Posterior cingulate gyrus (tissue), 11 donors: ENCODE measurements around the gene NOTCH4.
"Not testable (repeated sequence)": the region's sequence is repeated elsewhere in the genome, so short reads cannot be mapped to it uniquely, and the experiment has no call there.

ENCODE experiments used
- DNase-seq, 10 donors: peaks; one replicate each; pipeline versions ENCODE4 v3.0.0 to v3.0.0-alpha.2; 2020 to 2021; ENCODE audit warnings: mixed read lengths in 3 of 10
- intact Hi-C: fragments of 100-400 bp; cut with DNase I; formaldehyde crosslinking; loops from one replicate; pipeline ENCODE4 v1.15.1; 2023

The NOTCH4 gene

GRCh38 chr6:32185681-32186131 lies 38.2 kb downstream of the NOTCH4 start:
- DNase-seq, result peak in 2 of 10 donors; percentile 38 to 70
- intact Hi-C loops, result not testable (repeated sequence)

- intact Hi-C loops, result no loop called here
- peak in 2 of 10 donors; percentile 73 to 82 for DNase-seq
These were observed 39.7 kb downstream of the NOTCH4 start, which contains the start of gene AGER for GRCh38 chr6:32184084-32184640. AGER (minus strand) TSS chr6:32184253; CDS start chr6:32184222, 31 bp downstream.

- DNase-seq, result peak in 3 of 10 donors; percentile 24 to 36 (median 31)
- intact Hi-C loops, result no loop called here
These were observed 40.3 kb downstream of the NOTCH4 start for GRCh38 chr6:32183483-32184083.

GRCh38 chr6:32183030-32183429 lies 40.8 kb downstream of the NOTCH4 start:
- DNase-seq, result peak in 2 of 10 donors; percentile 28 to 30
- intact Hi-C loops, result no loop called here

GRCh38 chr6:32182555-32182981 lies 41.3 kb downstream of the NOTCH4 start:
- intact Hi-C loops, result no loop called here
- peak in 3 of 10 donors; percentile 40 to 67 (median 47) for DNase-seq

- peak in 2 of 10 donors; percentile 33 to 57 for DNase-seq
- intact Hi-C loops, result no loop called here
These were observed 41.8 kb downstream of the NOTCH4 start for GRCh38 chr6:32181915-32182529.

GRCh38 chr6:32181148-32181702 lies 42.6 kb downstream of the NOTCH4 start:
- intact Hi-C loops, result no loop called here
- peak in 3 of 10 donors; percentile 35 to 61 (median 45) for DNase-seq

GRCh38 chr6:32179766-32180405 lies 44.0 kb downstream of the NOTCH4 start:
- intact Hi-C loops, result loop anchor here (5.0 kb wide), 1 partner anchor 48 kb away; the partner anchor contains the start of gene FKBPL

GRCh38 chr6:32178547-32179440 lies 45.1 kb downstream of the NOTCH4 start:
- intact Hi-C loops, result loop anchor here (5.0 kb wide), 1 partner anchor 46 kb away; the partner anchor contains the start of gene FKBPL
- peak in 1 of 10 donors; percentile 17 for DNase-seq

More at GRCh38 chr6:32179766-32180405, 44.0 kb downstream of the NOTCH4 start:
- peak in 3 of 10 donors; percentile 29 to 52 (median 33) for DNase-seq

- intact Hi-C loops, result loop anchor here (2.0 to 5.0 kb wide), 2 partner anchors 17 to 46 kb away; partner anchors contain the start of gene FKBPL
These were observed 45.9 kb downstream of the NOTCH4 start, which contains the start of gene RNF5 for GRCh38 chr6:32177788-32178546. RNF5 (plus strand) TSS chr6:32178405; CDS start chr6:32178512, 107 bp downstream.

GRCh38 chr6:32177183-32177787 lies 46.6 kb downstream of the NOTCH4 start:
- DNase-seq, result peak in 2 of 10 donors; percentile 71 to 74
- intact Hi-C loops, result loop anchor here (2.0 to 5.0 kb wide), 2 partner anchors 18 to 45 kb away; partner anchors contain the start of gene FKBPL

More at GRCh38 chr6:32177788-32178546, 45.9 kb downstream of the NOTCH4 start, which contains the start of gene RNF5:
- DNase-seq, result peak; percentile 86 to 99 (median 94)

GRCh38 chr6:32176476-32177182 lies 47.2 kb downstream of the NOTCH4 start:
- DNase-seq, result peak in 1 of 10 donors; percentile 21
- intact Hi-C loops, result loop anchor here (2.0 to 5.0 kb wide), 2 partner anchors 18 to 44 kb away; partner anchors contain the start of gene FKBPL

GRCh38 chr6:32175711-32176475 lies 48.0 kb downstream of the NOTCH4 start, which contains the start of gene AGPAT1:
AGPAT1 (minus strand) TSS chr6:32176084; CDS start chr6:32171496, 4,588 bp downstream.
- intact Hi-C loops, result loop anchor here (2.0 to 5.0 kb wide), 2 partner anchors 19 to 44 kb away; partner anchors contain the start of gene FKBPL
- peak; percentile 97 to 100 (median 98) for DNase-seq

- intact Hi-C loops, result loop anchor here (5.0 kb wide), 1 partner anchor 43 kb away; the partner anchor contains the start of gene FKBPL
- DNase-seq, result no peak
These were observed 48.6 kb downstream of the NOTCH4 start for GRCh38 chr6:32175322-32175710.

GRCh38 chr6:32174416-32174815 lies 49.5 kb downstream of the NOTCH4 start:
- no peak for DNase-seq
- intact Hi-C loops, result no loop called here
